CD8-positive, alpha-beta memory T cell (primary cell): Measurements from ENCODE around the gene TEX47. TPM values are rescaled to one million over a fixed set of nuclear protein-coding genes. Genes with fewer than 3 reads are reported as not detected.

ENCODE experiments used
- CTCF ChIA-PET: fragments of 350-600 bp; sonication (Branson Sonifier 250); formaldehyde crosslinking; loops from one replicate; lab custom pipeline; 2021; ENCODE audit warnings: antibody characterized with exemption; lab: Charles Lee
- POLR2A ChIA-PET: fragments of 350-600 bp; sonication (Branson Sonifier 250); formaldehyde crosslinking; loops from one replicate; lab custom pipeline; 2021; ENCODE audit warnings: antibody characterized with exemption; lab: Charles Lee
- DNase-seq, 5 donors: peaks; one replicate each; pipeline versions ENCODE4 v3.0.0 to v3.0.0-alpha.2; 2020 to 2022; ENCODE audit warnings: mixed read lengths in 1 of 5
- H3K27ac ChIP-seq: one replicate; pipeline ENCODE4 v1.7.0; 2013; ENCODE audit warnings: low read depth, mild to moderate bottlenecking, low read length, moderate library complexity
- H3K27me3 ChIP-seq: 2 replicates; pipeline ENCODE4 v1.7.0; 2013; ENCODE audit warnings: low read length, mild to moderate bottlenecking; ENCODE audit not compliant: insufficient read depth, poor library complexity, severe bottlenecking
- H3K36me3 ChIP-seq: 2 replicates; pipeline ENCODE4 v1.7.0; 2013; ENCODE audit warnings: mild to moderate bottlenecking, low read length, moderate library complexity; ENCODE audit not compliant: insufficient read depth
- H3K4me1 ChIP-seq: 2 replicates; pipeline ENCODE4 v1.7.0; 2013; ENCODE audit warnings: mild to moderate bottlenecking, low read length, moderate library complexity; ENCODE audit not compliant: insufficient read depth
- H3K4me3 ChIP-seq: 2 replicates; pipeline ENCODE4 v1.7.0; 2013; ENCODE audit warnings: mild to moderate bottlenecking, low read length
- H3K9me3 ChIP-seq: 2 replicates; pipeline ENCODE4 v1.7.0; 2013; ENCODE audit warnings: mild to moderate bottlenecking, low read length
- H3K27ac Mint-ChIP-seq, 8 donors: one replicate each; pipeline ENCODE4 v1.8.0; 2020 to 2021; ENCODE audit warnings: mixed read lengths in 8 of 8, mild to moderate bottlenecking in 6 of 8, inconsistent platforms in 3 of 8, moderate library complexity in 3 of 8
- H3K27me3 Mint-ChIP-seq, 2 donors: one replicate each; pipeline ENCODE4 v1.8.0; 2020 to 2021; ENCODE audit warnings: mixed read lengths in 2 of 2, mild to moderate bottlenecking in 1 of 2, moderate library complexity in 1 of 2
- H3K36me3 Mint-ChIP-seq, 3 donors: one replicate each; pipeline ENCODE4 v1.8.0; 2020 to 2021; ENCODE audit warnings: mixed read lengths in 3 of 3, inconsistent platforms in 1 of 3, mild to moderate bottlenecking in 1 of 3
- H3K4me1 Mint-ChIP-seq, 3 donors: one replicate each; pipeline ENCODE4 v1.8.0; 2020 to 2021; ENCODE audit warnings: mixed read lengths in 3 of 3, inconsistent platforms in 1 of 3, mild to moderate bottlenecking in 1 of 3
- H3K4me3 Mint-ChIP-seq, 7 donors: one replicate each; pipeline ENCODE4 v1.8.0; 2020 to 2021; ENCODE audit warnings: mixed read lengths in 7 of 7, mild to moderate bottlenecking in 6 of 7, moderate library complexity in 4 of 7, inconsistent platforms in 2 of 7
- H3K9me3 Mint-ChIP-seq, 5 donors: one replicate each; pipeline ENCODE4 v1.8.0; 2020 to 2022; ENCODE audit warnings: mixed read lengths in 5 of 5, mild to moderate bottlenecking in 3 of 5, moderate library complexity in 2 of 5, inconsistent platforms in 1 of 5
- polyA plus RNA-seq: library from polyadenylated mRNA; unstranded; fragments of 300-500 nt; fragmentation: Illumina TruSeq; gene quantifications from one replicate; pipeline ENCODE4 v1.2.3, GENCODE V29; 2021
- total RNA-seq, 2 experiments: library from RNA; stranded (reverse); gene quantifications; one replicate each; pipeline ENCODE4 v1.2.3, GENCODE V29; 2021

TEX47 gene
- total RNA-seq (not detected), polyA plus RNA-seq (not detected)

- Histone ChIP-seq H3K36me3 (no peaks in the 10 kb centered on the region), H3K27ac (no peak within 1 kb of the TSS), H3K9me3 (no peaks in the 10 kb centered on the region), H3K27me3 (no peaks in the 10 kb centered on the region), H3K4me3 (no peak within 1 kb of the TSS), H3K4me1 (no peaks in the 10 kb centered on the region)
- Mint-ChIP-seq H3K9me3 (peaks cover 0 to 2% (median 0%) of the 10 kb centered on the region in 5 donors), H3K4me3 (no peak within 1 kb of the TSS), H3K4me1 (no peaks in the 10 kb centered on the region), H3K36me3 (no peaks in the 10 kb centered on the region), H3K27ac (no peak within 1 kb of the TSS), H3K27me3 (no peaks in the 10 kb centered on the region)
- ChIA-PET POLR2A (no interaction called here), CTCF (no interaction called here)
- DNase-seq, result no peak
Measured at GRCh38 chr7:88795553-88795952, at the start of gene TEX47. Gene TEX47, minus strand, starts transcription at chr7:88795737. Its CDS starts 795 bp downstream, at chr7:88794942.

GRCh38 chr7:88845091-88845490, 49.6 kb upstream of the TEX47 start:
- Histone ChIP-seq H3K36me3 (no peaks in the 10 kb centered on the region), H3K9me3 (no peaks in the 10 kb centered on the region), H3K27ac (no peak overlapping the region), H3K4me3 (no peak overlapping the region), H3K27me3 (no peaks in the 10 kb centered on the region), H3K4me1 (no peaks in the 10 kb centered on the region)
- ChIA-PET CTCF (no interaction called here), POLR2A (no interaction called here)
- peaks cover 0 to 5% (median 0%) of the 10 kb centered on the region in 5 donors for H3K9me3 Mint-ChIP-seq
- H3K4me3 Mint-ChIP-seq, result no peak overlapping the region
- H3K27me3 Mint-ChIP-seq, result no peaks in the 10 kb centered on the region
- no peaks in the 10 kb centered on the region for H3K36me3 Mint-ChIP-seq
- no peak for DNase-seq
- no peaks in the 10 kb centered on the region for H3K4me1 Mint-ChIP-seq
- H3K27ac Mint-ChIP-seq, result no peak overlapping the region

GRCh38 chr7:88842201-88842600, 46.7 kb upstream of the TEX47 start:
- no peak overlapping the region for H3K4me3 ChIP-seq
- DNase-seq, result no peak
- H3K27me3 ChIP-seq, result no peaks in the 10 kb centered on the region
- no peaks in the 10 kb centered on the region for H3K36me3 ChIP-seq
- Mint-ChIP-seq H3K27me3 (no peaks in the 10 kb centered on the region), H3K27ac (no peak overlapping the region), H3K4me1 (no peaks in the 10 kb centered on the region), H3K4me3 (no peak overlapping the region), H3K9me3 (peaks cover 0 to 5% (median 0%) of the 10 kb centered on the region in 5 donors), H3K36me3 (no peaks in the 10 kb centered on the region)
- ChIA-PET POLR2A (no interaction called here), CTCF (no interaction called here)
- no peaks in the 10 kb centered on the region for H3K9me3 ChIP-seq
- no peaks in the 10 kb centered on the region for H3K4me1 ChIP-seq
- H3K27ac ChIP-seq, result no peak overlapping the region

GRCh38 chr7:88835147-88835728, 39.7 kb upstream of the TEX47 start:
- Histone ChIP-seq H3K9me3 (no peaks in the 10 kb centered on the region), H3K27ac (no peak overlapping the region), H3K4me3 (no peak overlapping the region), H3K36me3 (no peaks in the 10 kb centered on the region), H3K4me1 (no peaks in the 10 kb centered on the region), H3K27me3 (no peaks in the 10 kb centered on the region)
- H3K4me3 Mint-ChIP-seq, result no peak overlapping the region
- no peak for DNase-seq
- H3K36me3 Mint-ChIP-seq, result no peaks in the 10 kb centered on the region
- H3K9me3 Mint-ChIP-seq, result peaks cover 0 to 5% (median 0%) of the 10 kb centered on the region in 5 donors
- no peaks in the 10 kb centered on the region for H3K27me3 Mint-ChIP-seq
- H3K27ac Mint-ChIP-seq, result no peak overlapping the region
- CTCF ChIA-PET, result no interaction called here
- POLR2A ChIA-PET, result no interaction called here
- H3K4me1 Mint-ChIP-seq, result no peaks in the 10 kb centered on the region

- Histone ChIP-seq H3K4me3 (no peak overlapping the region), H3K9me3 (no peaks in the 10 kb centered on the region), H3K36me3 (no peaks in the 10 kb centered on the region), H3K4me1 (no peaks in the 10 kb centered on the region), H3K27me3 (no peaks in the 10 kb centered on the region), H3K27ac (no peak overlapping the region)
- peaks cover 0 to 7% (median 0%) of the 10 kb centered on the region in 5 donors for H3K9me3 Mint-ChIP-seq
- CTCF ChIA-PET, result no interaction called here
- H3K27me3 Mint-ChIP-seq, result no peaks in the 10 kb centered on the region
- no peak for DNase-seq
- no peak overlapping the region for H3K4me3 Mint-ChIP-seq
- POLR2A ChIA-PET, result no interaction called here
- H3K4me1 Mint-ChIP-seq, result no peaks in the 10 kb centered on the region
- H3K36me3 Mint-ChIP-seq, result no peaks in the 10 kb centered on the region
- H3K27ac Mint-ChIP-seq, result no peak overlapping the region
Measured at GRCh38 chr7:88826222-88826621, 30.7 kb upstream of the TEX47 start.

GRCh38 chr7:88818552-88818951, 23.0 kb upstream of the TEX47 start:
- no peak for DNase-seq
- ChIA-PET CTCF (no interaction called here), POLR2A (no interaction called here)
- H3K4me1 Mint-ChIP-seq, result no peaks in the 10 kb centered on the region
- Histone ChIP-seq H3K4me1 (no peaks in the 10 kb centered on the region), H3K36me3 (no peaks in the 10 kb centered on the region), H3K9me3 (no peaks in the 10 kb centered on the region), H3K27me3 (no peaks in the 10 kb centered on the region), H3K27ac (no peak overlapping the region), H3K4me3 (no peak overlapping the region)
- H3K4me3 Mint-ChIP-seq, result no peak overlapping the region
- peaks cover 0 to 10% (median 3%) of the 10 kb centered on the region in 5 donors for H3K9me3 Mint-ChIP-seq
- H3K27me3 Mint-ChIP-seq, result no peaks in the 10 kb centered on the region
- H3K36me3 Mint-ChIP-seq, result no peaks in the 10 kb centered on the region
- H3K27ac Mint-ChIP-seq, result no peak overlapping the region

- no peaks in the 10 kb centered on the region for H3K36me3 Mint-ChIP-seq
- Histone ChIP-seq H3K4me1 (no peaks in the 10 kb centered on the region), H3K27ac (no peak overlapping the region), H3K27me3 (no peaks in the 10 kb centered on the region), H3K4me3 (no peak overlapping the region), H3K9me3 (no peaks in the 10 kb centered on the region), H3K36me3 (no peaks in the 10 kb centered on the region)
- H3K9me3 Mint-ChIP-seq, result peaks cover 0 to 3% (median 0%) of the 10 kb centered on the region in 5 donors
- DNase-seq, result no peak
- CTCF ChIA-PET, result no interaction called here
- no peak overlapping the region for H3K4me3 Mint-ChIP-seq
- POLR2A ChIA-PET, result no interaction called here
- no peaks in the 10 kb centered on the region for H3K4me1 Mint-ChIP-seq
- H3K27me3 Mint-ChIP-seq, result no peaks in the 10 kb centered on the region
- no peak overlapping the region for H3K27ac Mint-ChIP-seq
Measured at GRCh38 chr7:88806280-88807037, 10.9 kb upstream of the TEX47 start.

GRCh38 chr7:88801046-88801445, 5.5 kb upstream of the TEX47 start:
- Histone ChIP-seq H3K4me3 (no peak overlapping the region), H3K27me3 (no peaks in the 10 kb centered on the region), H3K4me1 (no peaks in the 10 kb centered on the region), H3K27ac (no peak overlapping the region), H3K36me3 (no peaks in the 10 kb centered on the region), H3K9me3 (no peaks in the 10 kb centered on the region)
- no peak for DNase-seq
- Mint-ChIP-seq H3K9me3 (peaks cover 0 to 2% (median 0%) of the 10 kb centered on the region in 5 donors), H3K4me1 (no peaks in the 10 kb centered on the region), H3K27me3 (no peaks in the 10 kb centered on the region), H3K36me3 (no peaks in the 10 kb centered on the region), H3K27ac (no peak overlapping the region), H3K4me3 (no peak overlapping the region)
- POLR2A ChIA-PET, result no interaction called here
- CTCF ChIA-PET, result no interaction called here
